Measurements from ENCODE around the gene PDE8B. TPM values are rescaled to one million over a fixed set of nuclear protein-coding genes. Genes with fewer than 3 reads are reported as not detected.

The PDE8B gene
- total RNA-seq, 1 donor from 2014 or later = 5.9 TPM

- Histone ChIP-seq H3K4me3 (peak overlapping the region in 1 of 2 donors; percentile 27), H3K4me1 (peaks cover 19% of the 10 kb centered on the region), H3K36me3 (no peaks in the 10 kb centered on the region), H3K27ac (peak overlapping the region; percentile 55), H3K27me3 (no peaks in the 10 kb centered on the region), H3K9me3 (no peaks in the 10 kb centered on the region)
- DNase-seq (ENCODE audit: extremely low spot score in 2 of 2) = peak; percentile 67 to 89
- intact Hi-C loops (cut with DNase I) = no loop called here
- TF ChIP-seq, protein P1, sequence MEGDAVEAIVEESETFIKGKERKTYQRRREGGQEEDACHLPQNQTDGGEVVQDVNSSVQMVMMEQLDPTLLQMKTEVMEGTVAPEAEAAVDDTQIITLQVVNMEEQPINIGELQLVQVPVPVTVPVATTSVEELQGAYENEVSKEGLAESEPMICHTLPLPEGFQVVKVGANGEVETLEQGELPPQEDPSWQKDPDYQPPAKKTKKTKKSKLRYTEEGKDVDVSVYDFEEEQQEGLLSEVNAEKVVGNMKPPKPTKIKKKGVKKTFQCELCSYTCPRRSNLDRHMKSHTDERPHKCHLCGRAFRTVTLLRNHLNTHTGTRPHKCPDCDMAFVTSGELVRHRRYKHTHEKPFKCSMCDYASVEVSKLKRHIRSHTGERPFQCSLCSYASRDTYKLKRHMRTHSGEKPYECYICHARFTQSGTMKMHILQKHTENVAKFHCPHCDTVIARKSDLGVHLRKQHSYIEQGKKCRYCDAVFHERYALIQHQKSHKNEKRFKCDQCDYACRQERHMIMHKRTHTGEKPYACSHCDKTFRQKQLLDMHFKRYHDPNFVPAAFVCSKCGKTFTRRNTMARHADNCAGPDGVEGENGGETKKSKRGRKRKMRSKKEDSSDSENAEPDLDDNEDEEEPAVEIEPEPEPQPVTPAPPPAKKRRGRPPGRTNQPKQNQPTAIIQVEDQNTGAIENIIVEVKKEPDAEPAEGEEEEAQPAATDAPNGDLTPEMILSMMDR (IDR thresholded peaks at IDR 0.05) = no peak
- TF ChIP-seq POLR2A (IDR thresholded peaks at IDR 0.05) (no peak), POLR2AphosphoS5 (IDR thresholded peaks at IDR 0.05; ENCODE audit: insufficient read depth in 1 of 2, low read depth in 1 of 2) (no peak)
Observed at GRCh38 chr5:77168161-77168878, 42.2 kb upstream of the PDE8B start.

- Histone ChIP-seq H3K27ac (no peak overlapping the region), H3K4me3 (no peak overlapping the region), H3K36me3 (no peaks in the 10 kb centered on the region), H3K4me1 (peaks cover 19% of the 10 kb centered on the region), H3K9me3 (no peaks in the 10 kb centered on the region), H3K27me3 (no peaks in the 10 kb centered on the region)
- intact Hi-C loops (cut with DNase I) = no loop called here
- peak in 1 of 2 donors; percentile 71 for DNase-seq (ENCODE audit: extremely low spot score in 2 of 2)
- TF ChIP-seq POLR2AphosphoS5 (IDR thresholded peaks at IDR 0.05; ENCODE audit: insufficient read depth in 1 of 2, low read depth in 1 of 2) (no peak), POLR2A (IDR thresholded peaks at IDR 0.05) (no peak)
- TF ChIP-seq, protein P1 (IDR thresholded peaks at IDR 0.05) = no peak
Observed at GRCh38 chr5:77168879-77169244, 41.6 kb upstream of the PDE8B start.

- H3K36me3 ChIP-seq = no peaks in the 10 kb centered on the region
- peak in 1 of 2 donors; percentile 60 for DNase-seq (ENCODE audit: extremely low spot score in 2 of 2)
- no peaks in the 10 kb centered on the region for H3K9me3 ChIP-seq
- H3K4me3 ChIP-seq = no peak overlapping the region
- TF ChIP-seq POLR2AphosphoS5 (IDR thresholded peaks at IDR 0.05; ENCODE audit: insufficient read depth in 1 of 2, low read depth in 1 of 2) = no peak
- TF ChIP-seq, protein P1 (IDR thresholded peaks at IDR 0.05) = no peak
- peaks cover 19% of the 10 kb centered on the region for H3K4me1 ChIP-seq
- intact Hi-C loops (cut with DNase I) = no loop called here
- H3K27me3 ChIP-seq = no peaks in the 10 kb centered on the region
- no peak overlapping the region for H3K27ac ChIP-seq
Observed at GRCh38 chr5:77170196-77170890, 40.1 kb upstream of the PDE8B start.

- H3K4me3 ChIP-seq = no peak overlapping the region
- no peak overlapping the region for H3K27ac ChIP-seq
- H3K36me3 ChIP-seq = no peaks in the 10 kb centered on the region
- H3K9me3 ChIP-seq = no peaks in the 10 kb centered on the region
- H3K27me3 ChIP-seq = no peaks in the 10 kb centered on the region
- peak in 1 of 2 donors; percentile 56 for DNase-seq (ENCODE audit: extremely low spot score in 2 of 2)
- peaks cover 19% of the 10 kb centered on the region for H3K4me1 ChIP-seq
- intact Hi-C loops (cut with DNase I) = no loop called here
- TF ChIP-seq POLR2A (IDR thresholded peaks at IDR 0.05) = no peak
- TF ChIP-seq, protein P1 (IDR thresholded peaks at IDR 0.05) = no peak
- no peak for TF ChIP-seq POLR2AphosphoS5 (IDR thresholded peaks at IDR 0.05; ENCODE audit: insufficient read depth in 1 of 2, low read depth in 1 of 2)
Observed at GRCh38 chr5:77171141-77171910, 39.2 kb upstream of the PDE8B start.

Data from vagina (tissue), 2 donors.